COLO668 (cell line): Measurements from ENCODE around the gene SPON2.

Source experiments
- DNase-seq: peaks from one replicate; lab custom pipeline; 2025; ENCODE audit not compliant: unreplicated experiment; lab: John Stamatoyannopoulos, UW

Gene SPON2

DNA sequence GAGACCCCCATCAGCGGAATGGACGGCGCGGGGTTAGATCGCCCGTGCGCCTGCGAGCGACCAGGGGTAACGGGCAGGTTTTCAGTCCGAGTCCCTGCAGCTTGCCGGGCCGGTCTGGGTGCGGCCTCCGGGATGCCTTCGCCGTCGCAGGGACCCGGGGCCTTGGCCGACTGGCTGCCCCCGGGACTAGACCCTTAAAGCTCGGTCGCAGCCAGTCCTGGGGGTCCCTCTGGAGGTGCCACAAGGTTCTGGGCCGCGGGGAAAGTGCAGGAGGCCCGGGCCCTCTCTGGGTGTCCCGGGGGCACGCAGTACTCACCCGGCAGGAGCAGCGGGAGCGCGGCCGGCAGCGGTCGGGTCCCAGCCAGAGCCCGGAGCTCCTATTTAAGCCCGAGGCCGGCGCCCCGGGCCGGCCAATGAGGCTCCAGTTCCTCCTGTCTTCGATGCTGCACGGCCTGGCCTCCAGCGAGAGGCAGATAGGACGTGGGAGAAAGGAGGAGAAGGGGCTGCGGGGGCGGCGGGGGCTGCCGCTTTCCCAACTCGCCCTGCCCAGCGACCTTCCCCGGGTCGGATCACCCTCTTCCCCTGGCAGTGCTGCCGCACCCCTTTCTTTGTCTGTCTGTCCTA, at the start of gene SPON2:
Gene SPON2 (minus strand): TSS at position 356 of the 624 bp plus-strand sequence.
- DNase-seq = no peak

DNA sequence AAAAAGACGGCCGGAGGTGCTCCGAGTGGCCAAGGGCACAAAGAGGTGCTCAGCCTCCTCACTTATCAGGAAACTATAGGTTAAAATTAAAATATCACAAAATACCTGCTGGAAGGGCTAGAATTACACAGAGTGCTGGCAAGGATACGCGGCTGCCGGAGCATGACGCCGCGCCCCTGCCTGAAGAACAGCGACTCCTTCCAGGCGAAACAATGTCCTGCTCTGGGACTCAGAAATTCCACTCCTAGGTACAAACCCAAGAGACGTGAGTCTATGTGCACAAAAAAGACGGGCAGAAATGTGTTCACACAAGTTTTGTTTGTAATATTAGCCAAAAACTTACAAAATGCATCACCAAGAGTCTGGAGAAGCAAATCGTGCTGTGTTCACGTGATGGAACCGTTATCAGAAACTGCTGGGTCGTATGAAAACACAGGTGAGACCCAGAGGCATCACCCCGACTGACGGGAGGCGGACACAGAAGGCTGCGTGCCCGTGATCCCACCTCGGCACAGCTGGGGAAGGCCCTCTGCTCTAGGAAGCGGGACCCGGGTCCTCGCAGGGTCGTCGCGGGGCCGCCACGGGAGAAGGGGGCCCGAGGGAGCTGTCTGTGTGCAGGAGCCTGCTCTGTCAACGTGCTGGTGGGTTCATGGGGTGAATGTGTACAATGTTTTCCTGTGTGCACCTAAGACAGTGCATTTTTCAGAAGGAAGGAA, 48.9 kb upstream of the SPON2 start:
- DNase-seq = no peak

DNA sequence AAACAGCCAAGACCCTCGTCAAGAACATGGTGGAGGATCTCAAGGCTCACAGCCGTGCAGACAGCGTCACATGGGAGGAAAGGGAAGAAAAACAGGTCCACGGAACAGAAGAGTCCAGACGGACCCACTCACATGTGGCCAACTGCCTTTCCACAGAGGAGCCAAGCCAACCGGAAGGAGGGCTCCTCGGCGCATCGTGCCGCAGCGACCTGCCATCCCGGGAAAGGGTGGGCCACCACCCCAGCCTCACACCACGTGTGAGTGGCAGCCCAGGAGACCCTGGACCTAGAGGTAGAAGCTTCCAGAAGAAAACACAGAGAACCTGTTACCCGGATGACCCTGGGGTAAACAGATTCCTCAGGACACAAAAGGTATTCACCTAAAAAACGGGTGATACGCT, 48.2 kb upstream of the SPON2 start:
- no peak for DNase-seq

DNA sequence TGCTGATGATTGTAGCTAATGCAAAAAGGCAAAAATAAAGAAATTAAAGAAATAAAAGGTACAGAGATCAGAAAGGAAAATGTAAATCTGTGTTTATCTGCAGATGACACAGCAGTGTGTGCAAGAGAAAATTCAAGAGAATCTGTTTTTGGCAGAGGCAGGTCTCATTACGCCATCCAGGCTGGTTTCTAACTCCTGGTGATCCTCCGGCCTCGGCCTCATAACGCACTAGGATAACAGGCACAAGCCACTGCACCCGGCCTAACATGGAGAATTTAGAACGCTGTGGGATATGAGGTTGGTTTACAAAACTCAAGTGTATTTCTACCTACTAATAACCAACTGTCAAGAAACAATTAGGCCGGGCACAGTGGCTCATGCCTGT, 47.2 kb upstream of the SPON2 start:
- no peak for DNase-seq

DNA sequence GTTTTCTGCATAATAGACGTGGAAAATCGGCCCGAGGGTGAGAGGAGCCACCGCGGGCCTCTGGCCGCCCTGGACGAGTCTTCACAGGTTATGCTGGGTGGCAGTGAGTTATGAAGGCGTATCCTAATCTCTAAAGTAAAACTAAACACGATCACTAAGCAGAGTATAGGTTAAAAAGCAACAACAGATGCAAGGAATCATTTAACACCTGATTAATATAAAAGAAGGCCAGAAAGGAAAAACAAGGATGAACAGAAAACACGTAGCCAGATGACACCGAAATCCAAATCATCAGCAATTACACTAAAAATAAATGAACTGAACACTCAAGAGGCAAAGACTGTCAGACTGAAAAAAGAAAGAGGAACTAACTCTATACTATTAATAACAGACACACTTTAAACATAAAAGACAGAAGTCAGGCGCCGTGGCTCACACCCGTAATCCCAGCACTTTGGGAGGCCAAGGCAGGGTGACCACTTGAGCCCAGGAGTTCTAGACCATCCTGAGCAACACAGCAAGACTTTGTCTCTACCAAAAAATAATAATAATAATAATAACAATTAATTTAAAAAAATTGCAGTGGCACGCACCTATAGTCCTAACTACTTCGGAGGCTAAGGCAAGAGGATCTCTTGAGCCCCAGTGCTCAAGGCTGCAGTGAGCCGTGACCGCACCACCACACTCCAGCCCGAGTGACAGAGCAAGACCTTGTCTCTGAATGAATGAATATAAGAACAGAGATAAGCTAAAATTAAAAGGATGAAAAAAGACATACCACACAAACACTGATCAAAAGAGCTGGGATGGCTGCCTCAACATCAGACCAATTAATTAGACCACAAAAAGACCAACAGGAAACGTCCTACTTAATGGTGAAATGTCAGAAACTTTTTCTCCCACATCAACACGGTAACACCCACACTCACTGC, 46.5 kb upstream of the SPON2 start:
- DNase-seq = no peak

DNA sequence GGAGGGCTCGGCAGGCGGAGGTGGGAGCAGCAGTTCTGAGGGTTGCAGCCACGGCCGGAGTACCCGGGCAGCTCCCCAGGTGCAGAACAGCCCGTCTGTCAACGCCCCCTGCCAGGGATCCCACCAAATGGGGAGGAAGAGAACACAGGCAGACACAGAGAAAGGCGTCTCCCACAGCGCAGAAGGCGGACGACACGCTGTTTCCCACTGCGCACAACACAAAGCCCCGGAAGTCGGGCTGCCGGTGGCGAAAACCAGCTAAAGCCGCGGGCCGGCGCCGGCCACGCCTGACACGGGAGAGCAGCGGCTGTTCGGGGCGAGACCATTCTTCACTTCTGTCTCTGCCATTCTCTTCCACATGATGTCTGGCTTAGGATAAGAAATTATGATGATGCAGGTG, 45.0 kb upstream of the SPON2 start:
- DNase-seq = no peak

DNA sequence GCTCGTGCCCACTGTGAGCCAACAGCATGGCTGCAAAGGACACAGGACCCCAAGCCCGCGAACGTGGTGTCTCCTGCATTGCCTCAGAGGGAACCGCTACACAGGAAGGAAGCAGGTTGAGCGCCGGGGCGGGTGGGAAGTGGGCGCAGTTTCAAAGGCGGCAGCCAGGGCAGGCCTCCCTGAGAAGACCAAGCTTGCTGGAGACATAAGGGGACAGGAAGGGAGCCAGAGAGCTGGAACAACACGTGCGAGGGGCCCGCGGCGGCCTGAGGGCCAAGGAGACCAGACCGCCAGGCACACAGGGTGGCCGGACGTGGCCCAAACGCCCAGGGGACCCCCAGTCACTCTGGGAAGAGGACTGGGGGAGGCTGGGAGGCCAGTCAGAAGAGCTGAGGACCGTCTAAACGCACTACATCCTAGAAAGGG, 44.5 kb upstream of the SPON2 start:
- no peak for DNase-seq

DNA sequence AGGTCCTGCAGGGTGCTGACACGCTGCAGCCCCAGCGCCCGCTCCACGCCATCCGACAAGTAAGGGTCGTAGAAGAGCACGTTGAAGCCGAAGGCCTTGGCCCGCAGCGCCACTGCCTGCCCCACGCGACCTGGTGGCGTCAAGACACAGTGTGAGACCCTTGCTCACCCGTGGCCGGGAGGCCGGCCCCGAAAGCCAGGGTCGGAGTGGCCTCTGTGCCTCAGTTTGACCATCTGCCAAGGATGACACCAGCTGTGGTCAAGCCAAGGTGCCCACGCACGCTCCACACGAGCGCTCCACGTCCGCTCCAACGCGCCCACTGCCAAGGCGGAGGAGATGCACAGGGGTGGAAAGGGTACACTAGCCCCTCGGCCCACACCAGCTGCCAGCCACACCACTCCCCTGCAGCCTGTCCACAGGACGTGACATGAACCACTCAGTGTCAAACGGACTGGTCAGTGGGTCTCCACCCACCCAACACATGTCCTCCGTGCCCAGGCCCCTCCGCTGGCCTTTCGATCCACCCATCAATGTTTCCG, 43.8 kb upstream of the SPON2 start:
- DNase-seq = no peak

DNA sequence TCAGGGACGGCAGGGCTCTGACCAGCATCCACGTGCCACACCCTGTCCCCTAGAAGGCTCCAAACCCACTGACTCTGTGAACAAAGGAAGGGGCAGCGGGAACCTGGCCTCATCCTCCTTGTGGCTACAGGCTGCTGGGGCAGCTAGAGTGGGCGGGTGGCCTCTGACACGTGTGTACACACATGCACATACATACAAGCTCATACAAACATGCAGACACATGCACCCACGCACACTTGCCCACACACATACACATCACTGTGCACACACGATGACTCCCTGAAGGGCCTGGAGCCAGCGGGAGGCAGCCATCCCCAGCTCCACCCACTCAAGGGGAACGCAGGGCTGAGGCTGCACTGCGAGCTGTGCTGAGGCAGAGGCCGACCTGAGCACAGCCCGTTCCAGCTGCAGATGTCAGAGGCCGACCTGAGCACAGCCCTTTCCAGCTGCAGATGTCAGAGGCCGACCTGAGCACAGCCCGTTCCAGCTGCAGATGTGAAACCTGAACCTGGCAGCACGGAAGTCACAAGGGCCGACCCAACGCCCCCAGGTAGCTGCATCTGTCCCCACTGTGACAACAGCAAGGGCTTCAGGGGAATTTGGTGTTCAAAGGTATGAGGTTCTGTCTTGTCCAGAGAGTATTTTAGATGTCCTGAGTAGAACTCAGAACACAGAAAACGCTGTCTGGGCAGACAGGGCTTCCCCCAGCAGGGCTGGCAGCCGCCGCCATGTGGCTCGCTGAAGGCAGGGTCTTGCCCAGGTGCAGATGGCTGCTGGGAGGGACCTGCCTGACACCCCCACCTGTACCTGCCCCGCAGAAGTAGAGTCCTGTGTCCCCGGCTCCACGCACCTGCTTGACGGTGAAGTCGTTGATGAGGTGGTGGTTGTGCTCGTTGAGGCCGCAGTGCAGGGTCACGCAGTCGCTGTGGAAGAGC, 43.0 kb upstream of the SPON2 start:
- DNase-seq = no peak

DNA sequence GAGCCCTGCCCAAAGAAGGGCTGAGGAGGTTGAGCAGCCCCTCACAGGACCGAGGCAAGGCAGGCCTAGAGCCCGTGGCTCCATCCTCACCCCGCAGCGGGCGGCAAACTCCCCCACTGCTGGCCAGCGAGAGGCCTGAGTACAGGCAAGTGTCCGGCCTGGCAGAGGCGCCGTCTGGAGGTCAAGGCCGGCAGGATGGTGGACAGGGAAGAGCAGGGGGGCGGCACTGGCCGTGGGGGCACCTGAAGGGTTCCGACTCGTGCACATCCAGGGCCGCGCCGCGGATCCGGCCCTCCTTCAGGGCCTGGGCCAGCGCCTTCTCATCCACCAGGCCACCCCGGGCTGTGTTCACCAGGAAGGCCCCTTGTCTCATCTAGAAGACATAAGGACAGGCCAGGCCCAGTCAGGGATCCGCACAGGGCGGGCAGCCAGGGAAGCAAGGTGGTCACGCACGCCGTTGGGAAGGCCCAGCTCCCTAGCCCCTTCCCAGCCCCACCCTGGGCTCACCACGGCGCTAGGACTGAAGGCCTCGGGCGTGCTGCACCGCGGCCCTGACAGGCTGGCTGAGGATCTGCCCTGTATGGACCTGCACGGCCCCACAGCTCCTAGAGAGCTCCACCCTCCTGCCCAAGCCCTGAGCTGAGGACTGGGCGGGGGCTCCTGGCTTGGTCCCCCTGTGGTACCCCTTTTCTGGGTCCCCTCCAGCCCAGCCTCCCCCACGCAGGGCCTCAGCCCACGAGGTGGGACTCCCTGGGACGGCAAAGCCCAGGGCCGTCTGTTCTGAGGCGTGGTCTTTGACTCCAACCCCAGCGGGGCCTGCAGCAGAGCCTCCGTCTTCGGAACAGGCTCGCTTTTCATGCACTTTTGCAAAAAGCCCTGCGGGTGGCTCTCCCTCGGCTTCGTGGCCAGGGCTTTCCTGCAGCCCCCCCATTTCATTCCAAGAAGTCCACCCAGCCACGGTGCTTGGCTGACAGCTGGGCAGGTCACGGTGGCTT, 42.0 kb upstream of the SPON2 start:
- DNase-seq = no peak

DNA sequence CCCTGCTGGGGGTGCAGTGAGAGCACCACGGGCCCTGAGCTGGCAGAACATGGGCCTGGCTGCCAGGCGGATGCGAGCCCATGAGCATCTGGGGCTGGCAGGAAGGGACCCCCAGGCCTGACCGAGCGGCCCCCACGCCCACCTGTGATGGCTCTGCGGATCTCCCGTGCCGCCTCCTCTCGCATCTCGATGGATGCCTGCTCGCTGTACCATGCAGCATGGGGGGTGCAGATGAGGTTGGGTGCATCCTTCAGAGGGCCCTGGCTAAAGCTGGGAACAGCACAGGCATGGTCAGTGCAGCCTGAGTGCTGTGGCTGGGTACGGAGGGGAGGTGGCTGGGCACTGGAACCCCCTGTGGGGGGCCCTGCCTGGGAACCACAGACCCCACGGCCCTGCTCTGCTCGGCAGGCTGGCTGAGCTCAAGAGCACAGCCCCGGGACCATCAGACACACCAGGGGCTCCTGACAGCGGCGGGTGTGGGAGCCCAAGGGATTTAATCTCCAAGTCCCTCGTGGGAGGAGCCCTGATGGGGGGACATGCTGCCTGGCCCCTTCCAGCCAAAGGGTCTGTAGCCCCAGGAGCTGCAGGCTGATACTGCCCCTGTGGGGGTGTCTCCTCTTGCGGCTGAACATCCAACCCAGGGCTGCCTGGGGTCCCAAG, 41.1 kb upstream of the SPON2 start:
- no peak for DNase-seq

DNA sequence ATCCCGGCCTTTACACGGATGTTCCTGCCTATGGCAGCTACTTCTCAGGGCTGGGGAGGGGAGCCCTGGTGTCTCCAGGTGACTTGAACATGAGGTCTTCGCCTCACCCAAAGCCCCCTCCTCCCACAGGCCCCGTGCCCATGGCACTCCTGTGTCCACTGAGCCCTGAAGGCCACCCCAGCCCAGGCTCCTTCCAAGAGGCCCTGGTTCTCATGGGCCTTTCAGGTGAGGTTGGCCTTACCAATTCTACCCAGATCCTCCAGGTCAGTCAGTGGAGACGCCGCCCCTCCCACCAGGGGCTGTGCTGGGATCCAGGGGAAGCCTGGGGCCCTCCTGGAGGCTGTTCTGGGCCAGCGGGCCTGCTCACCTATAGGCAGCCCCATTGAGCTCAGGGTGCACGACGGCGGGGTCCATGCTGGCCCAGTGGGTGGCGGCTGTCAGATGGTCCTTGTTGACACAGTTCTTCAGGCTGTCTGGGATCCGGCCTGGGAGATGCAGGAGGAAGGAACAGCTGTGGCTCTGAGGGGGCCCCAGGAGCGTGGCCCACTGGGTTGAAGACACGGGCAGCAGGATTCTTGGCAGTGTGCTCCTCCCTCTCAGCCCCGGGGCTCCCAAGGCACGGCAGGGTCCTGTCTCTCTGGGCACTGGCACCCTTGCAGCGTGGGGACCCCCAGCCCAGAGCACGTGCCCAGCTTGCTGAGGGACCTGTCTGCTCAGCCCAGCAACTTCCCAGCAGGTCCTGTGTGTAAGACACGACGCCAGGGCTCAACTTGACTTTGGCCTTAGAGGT, 40.4 kb upstream of the SPON2 start:
- no peak for DNase-seq

DNA sequence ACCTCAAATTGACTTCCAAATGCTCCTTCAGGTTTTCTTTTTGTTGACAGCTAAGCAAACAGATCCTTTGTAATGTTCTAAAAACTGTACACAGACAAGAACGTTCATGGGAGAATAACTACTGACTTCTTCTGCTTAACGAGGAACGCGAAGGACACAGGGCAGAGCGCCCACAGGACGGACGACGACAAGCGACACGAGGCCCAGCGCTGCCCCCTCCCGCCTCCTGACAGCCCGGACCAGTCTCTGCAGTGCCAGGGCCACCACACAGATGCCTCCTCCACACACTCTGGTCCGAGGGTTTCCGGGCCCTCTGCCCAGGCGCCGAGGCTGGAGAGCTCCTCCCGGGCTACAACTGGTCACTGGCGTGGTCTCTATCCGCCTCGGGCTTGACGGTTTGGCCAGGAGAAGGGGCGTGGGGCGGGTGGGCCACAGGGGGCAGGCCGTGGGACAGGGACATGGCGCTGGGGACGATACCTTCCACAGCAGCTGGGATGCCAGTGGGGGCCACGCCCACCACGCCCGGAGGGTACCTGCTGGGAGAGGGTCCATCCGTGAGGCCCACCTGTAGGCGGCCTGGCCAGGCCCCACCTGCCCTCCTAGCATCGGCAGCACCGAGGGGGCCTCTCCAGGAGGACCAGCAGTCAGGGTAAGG, 39.6 kb upstream of the SPON2 start:
- no peak for DNase-seq

DNA sequence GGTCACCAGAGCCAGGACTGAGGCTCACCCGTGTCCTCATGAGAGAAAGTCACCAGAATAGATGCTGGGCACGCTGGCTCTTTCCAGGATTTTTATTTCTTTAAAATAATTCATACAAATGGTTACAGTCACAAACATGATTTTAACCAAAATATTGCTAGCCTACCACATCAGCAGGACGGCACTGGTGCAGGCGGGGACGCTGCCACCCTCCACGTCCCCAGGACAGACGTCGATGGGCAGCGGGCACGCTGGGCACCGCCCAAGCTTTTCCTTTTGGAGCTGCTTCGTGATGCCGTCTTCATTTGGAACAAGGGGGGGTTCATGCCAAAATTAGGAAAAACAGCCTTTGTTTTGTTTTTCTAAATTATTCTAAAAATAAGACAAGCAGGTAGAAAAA, 39.0 kb upstream of the SPON2 start:
- no peak for DNase-seq

DNA sequence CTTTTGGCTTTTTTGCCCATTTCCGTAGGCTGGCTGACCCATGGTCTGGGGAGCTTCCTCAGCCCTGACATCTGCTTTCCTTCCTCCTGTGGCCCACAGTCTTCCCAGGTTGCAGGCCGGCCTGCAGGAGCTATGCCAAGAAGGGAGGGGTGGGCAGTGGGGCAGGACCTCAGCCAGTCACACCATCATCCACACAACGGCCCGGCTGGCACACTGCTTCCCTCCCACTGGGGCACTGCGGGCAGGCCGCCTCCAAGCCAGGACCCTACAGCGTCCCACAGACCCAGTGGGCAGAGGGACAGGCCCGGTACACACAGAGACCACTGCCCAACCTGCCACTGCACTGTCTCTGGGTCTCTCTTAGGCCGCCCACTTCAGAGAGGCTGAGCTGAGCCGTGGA, 38.6 kb upstream of the SPON2 start:
- DNase-seq = no peak

DNA sequence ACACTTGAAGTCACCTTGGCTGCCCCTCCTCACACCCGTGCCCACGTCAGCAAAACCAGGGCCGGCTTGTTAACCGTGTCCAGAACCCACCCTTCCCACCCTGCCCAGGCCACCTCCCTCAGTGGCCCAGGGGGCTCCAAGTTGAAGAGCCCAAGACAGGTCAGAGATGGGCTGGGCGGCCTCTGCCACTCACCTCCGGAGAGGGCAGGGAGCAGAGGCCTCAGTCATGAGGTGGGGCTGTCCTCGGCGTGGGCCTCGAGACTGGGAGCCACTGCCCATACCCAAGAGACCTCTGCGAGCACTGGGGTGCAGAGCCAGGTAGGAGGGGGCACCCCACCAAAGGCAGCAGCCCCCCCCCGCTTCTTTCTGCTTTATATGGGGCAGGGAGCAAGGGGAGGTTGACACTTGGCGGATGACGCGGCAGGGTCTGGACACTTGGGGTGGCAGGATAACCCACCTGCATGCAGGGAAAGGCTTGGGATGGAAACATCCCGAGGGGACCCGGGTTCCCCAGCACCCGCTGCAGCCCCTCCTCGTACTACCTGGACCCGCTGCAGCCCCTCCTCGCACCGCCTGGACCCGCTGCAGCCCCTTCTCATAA, 38.0 kb upstream of the SPON2 start:
- DNase-seq = no peak

DNA sequence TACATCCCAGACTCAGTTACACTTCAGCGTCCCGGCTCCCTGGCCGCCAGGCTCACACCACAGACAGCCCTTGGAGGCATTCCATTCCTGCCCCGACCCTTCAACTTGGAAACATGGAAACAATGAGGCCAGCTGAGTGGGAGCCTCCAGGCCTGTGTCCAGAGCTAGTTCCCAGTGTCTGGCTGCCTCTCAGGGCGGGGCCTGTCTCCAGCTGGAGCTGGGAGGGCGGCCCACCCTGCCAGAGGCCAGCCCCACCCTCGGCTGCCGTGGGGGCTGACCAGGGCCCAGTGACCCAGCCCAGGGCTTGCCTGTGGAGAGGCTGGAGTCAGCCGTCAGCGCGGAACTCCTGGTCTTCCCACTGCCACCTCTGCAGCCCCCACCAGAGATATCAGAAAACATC, 37.4 kb upstream of the SPON2 start:
- DNase-seq = no peak
